ENCODE measurements around the gene OR6C76.
"Not testable (repeated sequence)": the region's sequence is repeated elsewhere in the genome, so short reads cannot be mapped to it uniquely, and the experiment has no call there.

DNA sequence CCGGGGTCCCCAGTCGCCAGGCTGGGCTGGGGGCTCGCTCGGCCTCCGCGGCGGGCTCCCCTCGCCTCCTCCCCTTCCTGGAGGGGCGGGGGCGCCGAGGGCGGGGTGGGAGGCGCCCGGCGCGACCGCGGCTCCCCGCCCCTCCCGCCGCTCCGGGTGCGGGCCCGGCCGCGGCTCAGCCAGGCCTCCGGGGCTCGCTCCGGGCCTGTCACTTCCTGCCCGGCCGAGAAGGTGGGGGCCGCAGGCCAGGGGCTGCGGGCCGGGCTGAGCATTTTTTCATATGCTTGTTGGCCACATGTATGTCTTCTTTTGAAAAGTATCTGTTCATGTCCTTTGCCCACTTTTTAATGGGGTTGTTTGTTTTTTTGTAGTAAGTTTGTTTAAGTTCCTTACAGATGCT, 11.2 kb upstream of the OR6C76 start:
- TF ChIP-seq, protein P1, sequence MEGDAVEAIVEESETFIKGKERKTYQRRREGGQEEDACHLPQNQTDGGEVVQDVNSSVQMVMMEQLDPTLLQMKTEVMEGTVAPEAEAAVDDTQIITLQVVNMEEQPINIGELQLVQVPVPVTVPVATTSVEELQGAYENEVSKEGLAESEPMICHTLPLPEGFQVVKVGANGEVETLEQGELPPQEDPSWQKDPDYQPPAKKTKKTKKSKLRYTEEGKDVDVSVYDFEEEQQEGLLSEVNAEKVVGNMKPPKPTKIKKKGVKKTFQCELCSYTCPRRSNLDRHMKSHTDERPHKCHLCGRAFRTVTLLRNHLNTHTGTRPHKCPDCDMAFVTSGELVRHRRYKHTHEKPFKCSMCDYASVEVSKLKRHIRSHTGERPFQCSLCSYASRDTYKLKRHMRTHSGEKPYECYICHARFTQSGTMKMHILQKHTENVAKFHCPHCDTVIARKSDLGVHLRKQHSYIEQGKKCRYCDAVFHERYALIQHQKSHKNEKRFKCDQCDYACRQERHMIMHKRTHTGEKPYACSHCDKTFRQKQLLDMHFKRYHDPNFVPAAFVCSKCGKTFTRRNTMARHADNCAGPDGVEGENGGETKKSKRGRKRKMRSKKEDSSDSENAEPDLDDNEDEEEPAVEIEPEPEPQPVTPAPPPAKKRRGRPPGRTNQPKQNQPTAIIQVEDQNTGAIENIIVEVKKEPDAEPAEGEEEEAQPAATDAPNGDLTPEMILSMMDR (conservative IDR thresholded peaks at IDR 0.05; ENCODE audit: low read length), result not testable (repeated sequence)
- TF ChIP-seq EZH2phosphoT487 (IDR thresholded peaks at IDR 0.05; ENCODE audit: borderline replicate concordance), result not testable (repeated sequence)
